ENCODE data around the gene IHH.

IHH gene

DNA sequence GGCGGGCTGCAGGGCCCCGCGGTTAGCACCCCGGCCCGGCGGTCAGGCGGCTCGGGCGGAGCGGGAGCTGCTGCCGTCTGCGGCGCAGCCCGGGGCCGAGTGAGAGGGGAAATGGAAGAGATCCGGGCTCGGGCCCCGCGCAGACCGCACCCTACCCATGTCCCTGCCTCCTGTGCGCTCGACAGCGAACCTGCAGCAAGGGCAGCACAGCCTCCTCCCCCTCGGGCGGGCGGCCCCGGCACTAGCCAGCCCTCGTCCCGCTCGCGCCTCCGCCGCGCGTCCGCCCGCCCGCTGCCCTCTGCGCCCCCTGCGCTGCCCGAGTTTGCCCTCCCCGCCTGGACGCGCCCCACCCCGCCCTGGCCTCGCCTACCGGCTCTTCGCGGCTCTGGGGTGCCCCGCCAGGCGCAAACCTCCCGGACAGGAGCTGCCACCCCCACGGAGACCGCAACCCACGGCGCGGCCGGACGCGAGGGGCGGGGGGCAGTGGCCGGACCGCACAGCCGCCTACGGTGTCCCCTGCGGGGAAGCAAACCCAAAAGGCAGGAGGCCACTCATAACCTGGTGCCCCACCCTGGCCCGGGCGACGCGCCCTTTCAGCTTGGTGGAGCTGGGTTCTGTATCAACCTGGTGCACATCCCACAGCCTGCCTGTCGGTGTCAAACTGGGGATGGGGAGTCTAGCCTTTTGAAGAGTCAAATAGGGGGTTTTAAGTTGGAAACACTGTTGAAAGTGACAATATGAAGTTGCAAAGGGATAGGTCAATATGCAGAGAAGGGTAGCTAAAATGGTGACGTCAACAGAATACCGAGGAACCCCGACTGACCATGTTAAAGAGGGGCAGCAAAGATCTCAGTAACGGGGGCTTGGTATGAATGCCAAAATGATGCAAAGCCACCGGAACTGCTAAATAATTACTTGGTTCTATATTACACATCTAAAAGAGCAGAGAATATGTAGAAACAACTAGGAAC lies at the start of gene IHH:
Gene IHH (minus strand): TSS at position 101 of the 971 bp plus-strand sequence. CDS start 454 bp downstream, outside the sequence.
- no peak for DNase-seq

GRCh38 chr2:219109471-219109870 lies 48.8 kb upstream of the IHH start:
- DNase-seq: peak; percentile 10

DNA sequence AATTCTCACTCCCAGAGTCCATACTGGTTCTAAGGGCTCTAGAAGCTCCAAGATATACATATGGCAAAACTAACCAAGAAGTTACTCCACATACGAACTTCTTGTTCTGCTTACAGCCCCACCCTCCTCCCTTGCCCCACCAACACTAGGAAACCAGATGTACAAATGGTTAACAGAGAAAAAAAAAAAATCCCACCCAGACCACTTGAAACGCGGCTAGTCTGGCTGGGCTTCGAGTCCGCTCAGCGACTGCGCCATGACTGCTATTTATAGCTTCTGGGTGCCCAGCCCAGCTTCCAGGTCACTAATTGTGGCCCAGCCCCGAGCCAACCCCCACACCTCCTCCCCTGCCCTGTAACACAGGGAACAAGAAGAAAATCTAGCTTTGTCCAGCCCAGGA lies 47.0 kb upstream of the IHH start:
- DNase-seq: no peak

DNA sequence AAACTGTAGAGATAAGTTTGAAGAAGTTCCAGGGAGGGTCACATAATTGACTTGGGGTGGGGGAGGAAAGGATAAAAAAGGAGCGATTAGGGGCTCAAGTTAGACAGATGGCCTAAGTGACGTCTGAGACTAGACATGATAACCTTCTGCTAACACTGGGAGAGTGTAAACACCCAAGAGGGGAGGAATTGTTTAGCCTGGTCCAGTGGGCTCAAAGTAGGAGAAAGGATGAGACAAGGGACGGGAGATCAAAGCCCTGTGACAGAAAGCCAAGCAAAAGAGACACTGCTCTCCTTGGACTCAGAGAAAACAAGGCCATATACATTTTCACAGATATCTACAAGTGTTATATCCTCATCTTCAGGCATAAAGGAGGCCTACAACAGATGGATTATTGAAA lies 45.5 kb upstream of the IHH start:
- no peak for DNase-seq

DNA sequence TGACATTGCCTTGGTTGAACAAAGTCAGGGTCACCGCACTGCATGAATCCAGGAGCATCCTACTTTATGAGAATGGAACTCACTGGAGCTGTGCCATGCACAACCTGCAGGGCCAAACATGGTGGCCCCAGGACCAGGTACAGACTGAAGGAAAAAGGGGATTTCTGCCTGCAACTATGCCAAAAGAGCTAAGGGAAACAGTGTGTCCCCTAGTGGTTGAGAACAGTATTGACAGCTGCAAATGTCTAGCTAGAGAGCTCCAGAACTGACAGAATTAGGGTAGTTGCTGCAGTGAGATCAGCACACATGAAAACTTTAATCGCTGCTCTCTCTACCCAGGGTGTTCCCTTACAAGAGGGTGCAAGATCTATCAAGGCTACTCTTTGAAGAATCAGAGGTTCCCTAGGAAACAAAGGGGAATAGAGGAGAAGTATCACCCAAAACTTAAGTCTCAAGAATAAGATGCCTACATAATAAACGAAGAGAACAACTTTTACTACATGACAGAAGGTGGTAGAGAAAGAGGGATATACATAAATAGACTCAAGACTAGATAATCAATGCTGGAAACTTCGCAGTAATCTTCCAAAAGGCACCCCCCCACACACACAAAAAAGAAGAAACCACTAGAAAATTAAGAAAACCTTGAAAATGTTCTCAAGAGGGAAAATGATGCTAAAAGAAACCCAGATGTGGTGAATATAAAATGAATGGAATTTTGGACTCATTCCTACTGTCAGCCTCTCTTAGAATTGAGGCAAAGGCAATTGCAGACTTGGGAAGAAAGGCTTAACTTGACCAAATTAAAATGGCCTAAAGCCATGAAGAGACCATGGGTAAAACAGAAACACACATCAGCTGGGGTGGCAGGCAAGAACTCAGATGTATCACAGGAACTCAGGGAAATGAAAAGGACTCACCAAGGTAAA lies 43.6 kb upstream of the IHH start:
- DNase-seq: peak; percentile 9

DNA sequence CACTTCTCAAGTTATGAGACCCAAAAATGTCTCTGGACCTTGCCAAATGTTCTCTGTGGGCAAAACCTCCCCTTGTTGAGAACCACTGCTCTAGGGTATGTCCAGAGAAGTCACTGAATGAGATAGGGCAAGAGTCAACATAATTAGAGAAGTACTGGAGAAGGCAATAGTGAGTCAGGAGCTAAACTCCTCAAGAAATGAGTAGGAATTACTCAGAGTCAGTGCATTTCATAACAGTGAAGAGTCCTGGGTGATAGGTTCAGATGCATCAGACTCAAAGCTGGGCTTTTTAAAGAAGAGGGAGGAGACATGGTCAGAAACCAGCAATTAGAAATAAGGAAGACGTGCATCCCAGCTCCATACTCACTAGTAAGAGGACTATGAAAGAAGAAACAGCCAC lies 38.6 kb upstream of the IHH start:
- no peak for DNase-seq

- no peak for DNase-seq
Observed at GRCh38 chr2:219095406-219095935, 34.8 kb upstream of the IHH start.

DNA sequence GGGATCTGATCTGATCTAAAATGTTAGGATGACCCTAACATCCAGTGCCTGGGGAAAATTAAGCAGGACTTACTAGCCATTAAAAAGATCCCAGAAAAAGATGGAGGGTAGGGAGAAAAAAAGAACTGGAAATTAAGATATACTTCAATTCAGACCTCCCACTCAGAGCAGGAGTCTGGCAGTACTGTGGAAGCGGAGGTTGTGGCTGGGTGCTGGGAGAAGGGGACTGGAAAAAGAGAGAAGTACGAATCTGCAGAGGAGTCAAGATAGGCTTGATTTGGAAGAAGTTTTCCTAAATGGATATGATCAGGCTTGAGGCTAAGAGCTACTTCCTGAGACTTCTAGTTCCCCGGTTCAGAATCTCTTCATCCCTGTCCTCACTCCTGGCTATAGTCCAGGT lies 33.5 kb upstream of the IHH start:
- DNase-seq: no peak

- DNase-seq: no peak
Observed at GRCh38 chr2:219090436-219091299, 29.9 kb upstream of the IHH start.

DNA sequence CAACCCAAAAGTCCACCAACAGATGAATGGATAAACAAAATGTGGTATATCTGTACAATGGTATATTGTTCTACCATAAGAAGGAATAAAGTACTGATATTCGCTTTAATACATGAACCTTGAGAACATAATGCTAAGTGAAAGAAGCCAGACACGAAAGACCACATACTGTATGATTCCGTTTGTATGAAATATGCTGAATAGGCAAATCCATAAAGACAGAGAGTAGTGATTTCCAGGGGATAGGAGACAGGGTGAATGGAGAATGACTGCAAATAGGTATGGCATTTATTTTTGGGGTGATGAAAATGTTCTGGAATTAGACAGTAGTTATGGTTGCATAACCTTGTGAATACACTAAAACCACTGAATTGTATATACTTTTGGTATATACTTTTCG lies 28.6 kb upstream of the IHH start:
- no peak for DNase-seq

DNA sequence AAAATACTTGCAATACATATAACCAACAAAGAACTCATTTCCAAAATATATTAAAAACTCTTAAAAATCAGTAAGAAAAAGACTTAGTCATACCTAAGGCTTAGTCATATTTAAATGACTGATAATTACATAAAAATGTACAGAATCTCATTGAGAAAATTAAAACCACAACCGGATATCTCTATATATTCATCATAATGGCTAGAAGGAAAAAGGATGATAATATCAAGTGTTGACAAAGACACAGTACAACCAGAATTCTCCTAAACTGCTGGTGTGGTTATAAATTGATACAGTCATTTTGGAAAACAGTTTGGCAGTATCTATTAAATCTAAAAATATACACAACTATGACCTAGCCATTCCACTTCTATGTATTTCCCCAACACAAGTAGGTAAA lies 27.1 kb upstream of the IHH start:
- no peak for DNase-seq

- no peak for DNase-seq
Observed at GRCh38 chr2:219087361-219087760, 26.6 kb upstream of the IHH start.

DNA sequence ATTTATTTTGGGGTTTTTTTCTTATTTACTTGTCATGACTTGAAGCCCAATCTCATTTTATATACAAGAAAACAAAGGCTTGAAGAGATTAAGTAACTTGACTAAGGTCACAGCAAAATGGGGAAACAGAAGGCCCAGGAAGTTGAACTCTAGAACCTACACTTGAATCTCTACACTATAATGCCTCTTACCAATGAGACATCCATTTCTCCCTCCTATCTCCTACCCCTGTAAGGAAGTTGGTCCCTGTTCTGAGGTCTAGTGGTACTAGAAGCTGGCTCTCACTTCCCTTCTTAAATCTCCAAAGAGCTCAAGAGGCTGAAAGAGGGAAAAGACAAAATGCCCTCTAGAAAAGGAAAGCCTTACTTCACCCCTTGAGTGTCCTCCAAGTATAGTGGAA lies 25.5 kb upstream of the IHH start:
- DNase-seq: no peak

DNA sequence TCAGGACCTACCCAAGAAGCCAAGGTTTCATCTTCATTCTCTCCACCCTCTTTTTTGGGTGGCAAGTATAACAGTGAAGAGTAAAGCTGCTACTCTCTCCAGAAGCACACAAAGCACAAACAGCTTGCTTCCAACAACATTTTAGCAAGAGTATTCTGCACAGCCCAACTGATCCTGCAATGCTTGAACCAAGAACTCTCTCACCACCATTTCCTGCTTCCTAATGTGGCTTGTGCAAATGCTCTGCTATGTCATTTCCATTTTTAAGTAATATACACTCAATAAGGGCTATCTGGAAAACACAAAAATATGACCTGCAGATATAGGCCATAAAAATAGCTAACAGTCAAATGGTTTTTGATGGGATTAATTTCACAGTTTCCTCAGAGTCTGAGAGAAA lies 24.1 kb upstream of the IHH start:
- no peak for DNase-seq

DNA sequence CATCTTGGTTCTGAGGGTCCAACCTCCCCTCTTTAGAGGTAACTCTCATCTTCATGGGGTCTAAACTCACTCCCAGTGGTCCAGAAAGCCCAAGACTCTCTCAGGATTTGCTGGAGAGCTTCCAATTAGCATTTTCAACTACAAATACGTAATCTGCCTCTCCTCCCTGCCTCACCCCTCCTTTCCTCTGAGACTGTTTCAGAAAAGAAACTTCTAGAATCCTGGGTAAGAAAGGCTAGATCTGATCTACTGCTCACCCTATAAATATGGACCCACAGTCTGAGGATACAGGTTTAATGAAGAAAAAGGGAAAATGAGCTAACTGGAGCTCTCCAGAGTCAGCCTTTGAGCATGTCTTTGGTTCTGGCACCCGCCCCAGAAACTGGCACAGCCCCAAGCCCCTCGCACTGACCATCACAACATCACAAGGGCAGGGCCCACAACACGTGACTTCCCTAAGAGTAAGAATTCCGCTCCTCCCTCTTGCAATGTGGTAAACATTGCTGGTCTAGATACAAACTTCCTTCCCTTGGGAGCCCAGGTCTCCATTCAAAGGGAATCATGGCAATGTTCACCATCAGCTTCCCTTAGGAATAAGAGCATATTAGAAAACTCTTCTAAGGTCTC lies 21.7 kb upstream of the IHH start:
- no peak for DNase-seq

DNA sequence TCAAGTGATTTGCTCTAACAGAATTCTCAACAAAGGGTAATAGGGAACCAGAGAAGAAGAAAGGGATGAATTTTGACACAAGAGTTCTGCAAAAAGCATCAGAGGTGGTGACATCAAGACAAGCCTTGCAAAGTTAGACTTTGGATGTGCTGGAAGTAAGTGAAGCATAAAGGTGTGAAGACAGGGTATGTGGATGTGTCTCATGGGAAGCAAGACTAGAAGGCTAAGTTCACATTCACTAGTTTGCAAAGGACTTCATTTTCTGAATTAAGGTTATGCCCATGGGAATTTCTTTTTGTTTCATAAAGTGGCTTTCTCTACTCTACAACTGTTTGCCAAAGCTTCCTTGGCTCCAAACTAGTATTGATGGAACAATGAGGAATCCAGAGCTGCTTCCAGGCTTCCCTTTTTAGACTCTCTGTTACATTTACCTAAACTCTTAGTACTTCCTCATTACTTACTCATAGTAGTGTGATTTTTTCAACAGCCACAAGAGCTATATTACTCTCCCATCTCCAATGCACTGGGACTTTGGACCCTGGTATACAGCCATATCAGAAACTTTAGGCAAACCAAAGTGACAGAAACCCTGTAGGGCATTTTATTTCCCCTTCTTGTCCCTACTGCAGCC lies 21.1 kb upstream of the IHH start:
- DNase-seq: no peak

- peak; percentile 20 for DNase-seq
Observed at GRCh38 chr2:219081096-219081495, 20.4 kb upstream of the IHH start.

GRCh38 chr2:219079417-219079816 lies 18.7 kb upstream of the IHH start:
- DNase-seq: no peak

DNA sequence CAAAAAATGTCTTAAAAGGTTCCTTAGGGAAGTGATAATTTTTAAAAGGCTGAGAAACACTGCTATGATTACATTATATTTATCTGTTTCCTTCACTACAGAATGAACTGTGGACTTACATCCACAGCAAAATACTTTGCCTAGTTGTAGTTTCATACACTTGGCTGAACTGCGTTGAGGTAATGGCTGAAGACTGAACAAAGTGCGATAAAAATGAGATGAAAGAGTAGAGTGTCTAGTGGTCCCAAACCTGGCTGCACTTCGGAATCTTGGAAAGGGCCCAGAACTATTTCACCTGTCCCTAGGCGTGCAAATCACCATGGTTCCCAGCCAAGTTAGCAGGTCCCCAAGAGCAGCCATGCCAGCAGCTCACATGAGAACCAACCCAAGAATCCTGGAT lies 18.2 kb upstream of the IHH start:
- DNase-seq: no peak

DNA sequence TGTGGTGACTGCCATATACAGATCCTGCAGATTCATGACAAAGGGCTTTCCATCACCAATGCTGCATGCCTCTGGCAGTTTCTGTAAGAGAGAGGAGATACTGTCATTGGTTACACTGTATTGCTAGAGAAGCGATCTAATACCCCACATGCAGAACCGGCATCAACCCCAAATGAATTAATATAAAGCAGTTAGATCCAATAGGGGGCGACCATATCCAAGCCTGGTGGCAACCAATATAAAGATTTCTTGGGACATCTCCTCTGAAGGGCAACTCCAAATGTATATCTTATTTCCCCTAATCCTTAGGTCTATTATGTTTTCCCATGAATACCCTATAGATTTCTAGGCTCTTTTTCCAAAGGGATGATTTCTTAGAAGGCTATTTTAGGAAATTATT lies 17.4 kb upstream of the IHH start:
- DNase-seq: no peak

DNA sequence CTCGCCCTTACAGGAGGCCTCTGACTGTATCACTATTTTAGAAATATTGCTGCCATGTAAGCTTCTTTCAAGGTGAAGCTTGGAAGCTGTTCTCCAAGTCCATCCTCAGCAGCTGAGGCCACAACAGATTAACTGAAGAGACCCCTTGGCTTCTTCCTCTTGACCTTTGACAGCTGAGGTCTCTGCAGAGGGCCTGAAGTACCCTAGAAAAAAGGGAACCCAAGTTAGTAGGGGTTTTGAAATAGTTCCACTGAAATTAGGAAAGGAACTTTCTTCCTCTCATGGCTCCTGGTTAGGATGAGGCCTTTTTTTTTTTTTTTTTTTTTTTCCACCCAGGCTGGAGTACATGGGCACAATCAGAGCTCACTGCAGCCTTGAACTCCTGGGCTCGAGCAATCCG lies 15.5 kb upstream of the IHH start:
- no peak for DNase-seq

Data from NCI-H510A treated with DMSO at 0.1 percent for 48 hours (cell line).